Nephron progenitor cell (in vitro differentiated cells): ENCODE measurements around the gene MYO3B.

Experiments used
- DNase-seq: peaks from one replicate; pipeline ENCODE4 v3.0.0; 2021
- H3K27ac Mint-ChIP-seq: 2 replicates; pipeline ENCODE4 v1.8.0; 2021; ENCODE audit warnings: mild to moderate bottlenecking, moderate library complexity, mixed read lengths
- H3K27me3 Mint-ChIP-seq: 2 replicates; pipeline ENCODE4 v1.8.0; 2021; ENCODE audit warnings: mild to moderate bottlenecking, low read depth, mixed read lengths; ENCODE audit not compliant: poor library complexity
- H3K36me3 Mint-ChIP-seq: 2 replicates; pipeline ENCODE4 v1.8.0; 2021; ENCODE audit warnings: low read depth, mixed read lengths
- H3K4me1 Mint-ChIP-seq: 2 replicates; pipeline ENCODE4 v1.8.0; 2021; ENCODE audit warnings: mixed read lengths
- H3K4me3 Mint-ChIP-seq: 2 replicates; pipeline ENCODE4 v1.8.0; 2021; ENCODE audit warnings: mild to moderate bottlenecking, moderate library complexity, mixed read lengths
- H3K9me3 Mint-ChIP-seq: 2 replicates; pipeline ENCODE4 v1.8.0; 2021; ENCODE audit warnings: mild to moderate bottlenecking, moderate library complexity, mixed read lengths
- TF ChIP-seq, protein P1 (sequence below): fragments of 200-600 bp; sonication (generic); IDR thresholded peaks from 2 replicates; pipeline ENCODE4 v1.5.0; 2021; ENCODE audit warnings: antibody characterized with exemption

Gene MYO3B

GRCh38 chr2:170163411-170164065 is 14.4 kb upstream of the MYO3B start:
- TF ChIP-seq, protein P1, sequence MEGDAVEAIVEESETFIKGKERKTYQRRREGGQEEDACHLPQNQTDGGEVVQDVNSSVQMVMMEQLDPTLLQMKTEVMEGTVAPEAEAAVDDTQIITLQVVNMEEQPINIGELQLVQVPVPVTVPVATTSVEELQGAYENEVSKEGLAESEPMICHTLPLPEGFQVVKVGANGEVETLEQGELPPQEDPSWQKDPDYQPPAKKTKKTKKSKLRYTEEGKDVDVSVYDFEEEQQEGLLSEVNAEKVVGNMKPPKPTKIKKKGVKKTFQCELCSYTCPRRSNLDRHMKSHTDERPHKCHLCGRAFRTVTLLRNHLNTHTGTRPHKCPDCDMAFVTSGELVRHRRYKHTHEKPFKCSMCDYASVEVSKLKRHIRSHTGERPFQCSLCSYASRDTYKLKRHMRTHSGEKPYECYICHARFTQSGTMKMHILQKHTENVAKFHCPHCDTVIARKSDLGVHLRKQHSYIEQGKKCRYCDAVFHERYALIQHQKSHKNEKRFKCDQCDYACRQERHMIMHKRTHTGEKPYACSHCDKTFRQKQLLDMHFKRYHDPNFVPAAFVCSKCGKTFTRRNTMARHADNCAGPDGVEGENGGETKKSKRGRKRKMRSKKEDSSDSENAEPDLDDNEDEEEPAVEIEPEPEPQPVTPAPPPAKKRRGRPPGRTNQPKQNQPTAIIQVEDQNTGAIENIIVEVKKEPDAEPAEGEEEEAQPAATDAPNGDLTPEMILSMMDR: no peak
- no peaks in the 10 kb centered on the region for H3K4me1 Mint-ChIP-seq
- H3K36me3 Mint-ChIP-seq: no peaks in the 10 kb centered on the region
- no peaks in the 10 kb centered on the region for H3K9me3 Mint-ChIP-seq
- no peak overlapping the region for H3K27ac Mint-ChIP-seq
- no peak for DNase-seq
- no peak overlapping the region for H3K4me3 Mint-ChIP-seq
- H3K27me3 Mint-ChIP-seq: peaks cover 3% of the 10 kb centered on the region

DNA sequence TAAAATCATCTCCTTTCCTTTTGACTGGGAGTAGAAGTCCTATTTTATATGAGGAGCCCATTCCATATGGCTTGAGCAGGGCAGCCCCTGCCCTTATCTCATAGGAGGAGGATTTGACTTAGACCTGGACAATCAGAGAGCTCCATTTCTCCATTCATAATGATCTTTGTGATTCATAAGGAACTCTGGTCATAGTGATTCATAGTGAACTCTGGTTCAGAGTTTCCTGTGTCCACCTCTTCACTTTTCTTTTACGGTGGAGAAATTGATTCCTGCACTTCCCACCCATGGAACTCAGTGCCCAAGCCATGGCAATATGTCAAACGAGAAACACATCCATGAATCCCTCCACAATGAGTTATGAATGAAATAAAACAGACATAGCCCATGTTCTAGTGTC is 12.8 kb upstream of the MYO3B start:
- H3K27ac Mint-ChIP-seq: no peak overlapping the region
- H3K4me1 Mint-ChIP-seq: no peaks in the 10 kb centered on the region
- no peak overlapping the region for H3K4me3 Mint-ChIP-seq
- TF ChIP-seq, protein P1: no peak
- H3K36me3 Mint-ChIP-seq: no peaks in the 10 kb centered on the region
- H3K27me3 Mint-ChIP-seq: peaks cover 3% of the 10 kb centered on the region
- no peak for DNase-seq
- H3K9me3 Mint-ChIP-seq: no peaks in the 10 kb centered on the region

DNA sequence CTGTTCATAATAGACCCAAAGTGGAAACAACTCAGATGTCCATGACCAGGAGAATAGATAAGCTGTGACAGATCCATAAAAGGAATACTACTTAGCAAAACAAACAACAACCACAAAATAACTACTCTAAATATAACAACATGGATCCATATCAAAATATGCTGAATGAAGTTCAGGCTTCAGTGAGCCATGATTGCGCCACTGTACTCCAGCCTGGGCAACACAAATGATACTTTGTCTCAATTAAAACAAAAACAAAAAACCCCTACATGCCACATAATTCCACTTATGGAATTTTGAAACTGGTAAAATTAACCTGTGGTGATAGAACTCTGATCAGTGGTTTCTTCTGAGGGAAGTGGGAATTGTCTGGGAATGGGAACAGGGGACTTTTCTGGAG is 11.2 kb upstream of the MYO3B start:
- Mint-ChIP-seq H3K9me3 (no peaks in the 10 kb centered on the region), H3K27ac (no peak overlapping the region), H3K4me1 (no peaks in the 10 kb centered on the region), H3K27me3 (peaks cover 2% of the 10 kb centered on the region), H3K4me3 (no peak overlapping the region), H3K36me3 (no peaks in the 10 kb centered on the region)
- TF ChIP-seq, protein P1: no peak
- DNase-seq: no peak

- H3K4me3 Mint-ChIP-seq: no peak overlapping the region
- H3K9me3 Mint-ChIP-seq: no peaks in the 10 kb centered on the region
- TF ChIP-seq, protein P1: no peak
- DNase-seq: no peak
- no peaks in the 10 kb centered on the region for H3K4me1 Mint-ChIP-seq
- no peak overlapping the region for H3K27ac Mint-ChIP-seq
- H3K27me3 Mint-ChIP-seq: peaks cover 3% of the 10 kb centered on the region
- H3K36me3 Mint-ChIP-seq: no peaks in the 10 kb centered on the region
Observed at GRCh38 chr2:170170281-170171040, 7.5 kb upstream of the MYO3B start.

DNA sequence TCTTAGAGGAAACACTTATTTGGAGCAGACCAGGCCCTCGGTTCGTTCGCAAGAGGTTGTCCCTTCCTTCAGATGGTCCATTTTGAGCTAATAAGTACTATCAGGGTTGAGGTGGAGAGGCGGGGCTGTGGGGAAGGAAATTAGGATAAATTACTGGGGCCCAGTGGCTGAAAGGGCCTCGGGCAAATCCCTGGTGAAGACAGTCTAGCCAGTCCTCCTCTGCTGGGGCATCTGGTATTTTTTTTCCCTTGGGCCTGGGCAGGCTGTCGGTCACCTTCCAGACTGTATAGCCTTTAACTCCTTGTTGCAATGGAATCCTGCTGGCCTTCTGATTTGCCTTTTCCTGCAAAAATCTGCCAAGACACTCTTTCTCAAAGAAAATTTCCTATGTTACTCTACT is 1.7 kb upstream of the MYO3B start:
- H3K9me3 Mint-ChIP-seq: no peaks in the 10 kb centered on the region
- no peaks in the 10 kb centered on the region for H3K36me3 Mint-ChIP-seq
- no peak overlapping the region for H3K27ac Mint-ChIP-seq
- H3K27me3 Mint-ChIP-seq: peaks cover 5% of the 10 kb centered on the region
- H3K4me3 Mint-ChIP-seq: no peak overlapping the region
- TF ChIP-seq, protein P1: no peak
- peaks cover 11% of the 10 kb centered on the region for H3K4me1 Mint-ChIP-seq
- no peak for DNase-seq
